ENCODE results near the gene ABL1. TPM values are rescaled to one million over a fixed set of nuclear protein-coding genes. Genes with fewer than 3 reads are reported as not detected.
A peak's percentile ranks its signal among the peaks of the same experiment; 100 is the strongest.

ABL1 gene
- total RNA-seq, 2 donors from 2014 or later, result 34.9 to 35.8 TPM

- H3K4me1 Mint-ChIP-seq, result peaks cover 33% of the 10 kb centered on the region
- H3K27me3 Mint-ChIP-seq, result no peaks in the 10 kb centered on the region
- ATAC-seq (peak; percentile 31), DNase-seq (no peak)
- peak overlapping the region; percentile 91 for H3K27ac Mint-ChIP-seq
- H3K36me3 Mint-ChIP-seq (ENCODE audit: low read depth), result peaks cover 2% of the 10 kb centered on the region
- H3K9me3 ChIP-seq (ENCODE audit: control insufficient read depth, low read length, poor library complexity, severe bottlenecking), result no peaks in the 10 kb centered on the region
- peak overlapping the region; percentile 96 for H3K4me3 Mint-ChIP-seq
Measured at GRCh38 chr9:130835441-130836298, 616 bp downstream of the ABL1 start.

- no peak for ATAC-seq
- Mint-ChIP-seq H3K27ac (peak overlapping the region; percentile 91), H3K4me3 (no peak overlapping the region), H3K4me1 (peaks cover 35% of the 10 kb centered on the region), H3K27me3 (no peaks in the 10 kb centered on the region), H3K36me3 (ENCODE audit: low read depth) (peaks cover 2% of the 10 kb centered on the region)
- H3K9me3 ChIP-seq (ENCODE audit: control insufficient read depth, low read length, poor library complexity, severe bottlenecking), result no peaks in the 10 kb centered on the region
- no peak for DNase-seq
Measured at GRCh38 chr9:130837002-130837511, 2.0 kb downstream of the ABL1 start.

- Mint-ChIP-seq H3K36me3 (ENCODE audit: low read depth) (peaks cover 2% of the 10 kb centered on the region), H3K4me1 (peaks cover 29% of the 10 kb centered on the region), H3K4me3 (no peak overlapping the region), H3K27ac (no peak overlapping the region), H3K27me3 (no peaks in the 10 kb centered on the region)
- no peak for DNase-seq
- ATAC-seq, result no peak
- H3K9me3 ChIP-seq (ENCODE audit: control insufficient read depth, low read length, poor library complexity, severe bottlenecking), result no peaks in the 10 kb centered on the region
Measured at GRCh38 chr9:130837643-130838042, 2.6 kb downstream of the ABL1 start.

- Mint-ChIP-seq H3K4me3 (no peak overlapping the region), H3K27ac (no peak overlapping the region), H3K4me1 (peaks cover 34% of the 10 kb centered on the region), H3K27me3 (no peaks in the 10 kb centered on the region), H3K36me3 (ENCODE audit: low read depth) (peaks cover 2% of the 10 kb centered on the region)
- no peaks in the 10 kb centered on the region for H3K9me3 ChIP-seq (ENCODE audit: control insufficient read depth, low read length, poor library complexity, severe bottlenecking)
- no peak for ATAC-seq
- DNase-seq, result no peak
Measured at GRCh38 chr9:130839132-130840111, 4.4 kb downstream of the ABL1 start.

GRCh38 chr9:130842545-130842944, 7.5 kb downstream of the ABL1 start:
- H3K27ac Mint-ChIP-seq, result peak overlapping the region; percentile 22
- no peaks in the 10 kb centered on the region for H3K36me3 Mint-ChIP-seq (ENCODE audit: low read depth)
- H3K9me3 ChIP-seq (ENCODE audit: control insufficient read depth, low read length, poor library complexity, severe bottlenecking), result no peaks in the 10 kb centered on the region
- ATAC-seq (no peak), DNase-seq (no peak)
- H3K4me1 Mint-ChIP-seq, result peaks cover 19% of the 10 kb centered on the region
- H3K27me3 Mint-ChIP-seq, result no peaks in the 10 kb centered on the region
- no peak overlapping the region for H3K4me3 Mint-ChIP-seq

GRCh38 chr9:130843049-130843908, 8.2 kb downstream of the ABL1 start:
- DNase-seq (no peak), ATAC-seq (no peak)
- no peaks in the 10 kb centered on the region for H3K9me3 ChIP-seq (ENCODE audit: control insufficient read depth, low read length, poor library complexity, severe bottlenecking)
- no peak overlapping the region for H3K4me3 Mint-ChIP-seq
- H3K27ac Mint-ChIP-seq, result peak overlapping the region; percentile 22
- H3K4me1 Mint-ChIP-seq, result peaks cover 19% of the 10 kb centered on the region
- no peaks in the 10 kb centered on the region for H3K27me3 Mint-ChIP-seq
- no peaks in the 10 kb centered on the region for H3K36me3 Mint-ChIP-seq (ENCODE audit: low read depth)

- ATAC-seq (no peak), DNase-seq (no peak)
- no peaks in the 10 kb centered on the region for H3K9me3 ChIP-seq (ENCODE audit: control insufficient read depth, low read length, poor library complexity, severe bottlenecking)
- Mint-ChIP-seq H3K36me3 (ENCODE audit: low read depth) (no peaks in the 10 kb centered on the region), H3K4me3 (no peak overlapping the region), H3K4me1 (peaks cover 19% of the 10 kb centered on the region), H3K27me3 (no peaks in the 10 kb centered on the region), H3K27ac (no peak overlapping the region)
Measured at GRCh38 chr9:130844044-130844451, 9.0 kb downstream of the ABL1 start.

GRCh38 chr9:130845254-130845653, 10.2 kb downstream of the ABL1 start:
- no peak for DNase-seq
- Mint-ChIP-seq H3K27ac (no peak overlapping the region), H3K4me3 (no peak overlapping the region), H3K4me1 (peaks cover 21% of the 10 kb centered on the region), H3K36me3 (ENCODE audit: low read depth) (no peaks in the 10 kb centered on the region), H3K27me3 (no peaks in the 10 kb centered on the region)
- no peak for ATAC-seq
- H3K9me3 ChIP-seq (ENCODE audit: control insufficient read depth, low read length, poor library complexity, severe bottlenecking), result no peaks in the 10 kb centered on the region

- no peaks in the 10 kb centered on the region for H3K9me3 ChIP-seq (ENCODE audit: control insufficient read depth, low read length, poor library complexity, severe bottlenecking)
- DNase-seq (no peak), ATAC-seq (no peak)
- Mint-ChIP-seq H3K27ac (no peak overlapping the region), H3K27me3 (no peaks in the 10 kb centered on the region), H3K4me3 (no peak overlapping the region), H3K36me3 (ENCODE audit: low read depth) (no peaks in the 10 kb centered on the region), H3K4me1 (peaks cover 21% of the 10 kb centered on the region)
Measured at GRCh38 chr9:130845901-130846481, 10.9 kb downstream of the ABL1 start.

- no peak overlapping the region for H3K4me3 Mint-ChIP-seq
- H3K9me3 ChIP-seq (ENCODE audit: control insufficient read depth, low read length, poor library complexity, severe bottlenecking), result no peaks in the 10 kb centered on the region
- DNase-seq (no peak), ATAC-seq (no peak)
- H3K27ac Mint-ChIP-seq, result no peak overlapping the region
- H3K4me1 Mint-ChIP-seq, result peaks cover 21% of the 10 kb centered on the region
- H3K27me3 Mint-ChIP-seq, result no peaks in the 10 kb centered on the region
- H3K36me3 Mint-ChIP-seq (ENCODE audit: low read depth), result no peaks in the 10 kb centered on the region
Measured at GRCh38 chr9:130846487-130847305, 11.6 kb downstream of the ABL1 start.

GRCh38 chr9:130847306-130848217, 12.5 kb downstream of the ABL1 start:
- DNase-seq (no peak), ATAC-seq (no peak)
- Mint-ChIP-seq H3K27me3 (no peaks in the 10 kb centered on the region), H3K4me3 (no peak overlapping the region), H3K4me1 (peaks cover 18% of the 10 kb centered on the region), H3K36me3 (ENCODE audit: low read depth) (no peaks in the 10 kb centered on the region), H3K27ac (no peak overlapping the region)
- no peaks in the 10 kb centered on the region for H3K9me3 ChIP-seq (ENCODE audit: control insufficient read depth, low read length, poor library complexity, severe bottlenecking)
